ENCODE data around the gene BPTF. TPM values are rescaled to one million over a fixed set of nuclear protein-coding genes. Genes with fewer than 3 reads are reported as not detected.
"Not testable (repeated sequence)": the region's sequence is repeated elsewhere in the genome, so short reads cannot be mapped to it uniquely, and the experiment has no call there.

BPTF gene
- total RNA-seq, 2 experiments from 2014 or later = 58.1 to 61.9 TPM

DNA sequence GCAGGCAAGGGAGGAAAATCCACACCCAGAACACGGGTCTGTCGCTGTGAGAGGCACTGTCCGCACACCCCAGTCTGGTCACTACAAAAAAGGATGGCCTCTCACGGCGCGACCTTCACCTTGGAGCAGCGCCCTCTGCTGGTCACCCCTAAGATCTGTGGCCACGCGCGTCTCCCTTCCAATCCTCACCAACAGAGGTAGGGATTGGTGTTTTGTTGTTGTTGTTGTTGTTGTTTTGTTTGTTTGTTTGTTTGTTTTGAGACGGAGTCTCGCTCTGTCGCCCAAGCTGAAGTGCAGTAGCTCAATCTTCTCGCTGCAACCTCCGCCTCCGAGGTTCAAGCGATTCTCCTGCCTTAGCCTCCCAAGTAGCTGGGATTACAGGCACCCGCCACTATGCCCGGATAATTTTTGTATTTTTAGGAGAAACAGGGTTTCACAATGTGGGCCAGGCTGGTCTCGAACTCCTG lies 185.9 kb downstream of the BPTF start:
- Mint-ChIP-seq H3K4me3 (peak overlapping the region; percentile 60), H3K27ac (no peak overlapping the region), H3K27me3 (ENCODE audit: low read depth) (no peaks in the 10 kb centered on the region), H3K9me3 (no peaks in the 10 kb centered on the region), H3K36me3 (ENCODE audit: low read depth) (no peaks in the 10 kb centered on the region), H3K4me1 (ENCODE audit: low read depth) (peaks cover 5% of the 10 kb centered on the region)
- DNase-seq = peak; percentile 76
- CTCF ChIA-PET = interaction anchor here (0.7 to 3.1 kb wide), 8 partner anchors 9 to 238 kb away, joined by 3 to 18 read pairs (median 4); partner anchors contain the start of gene C17orf58
- intact Hi-C loops (cut with micrococcal nuclease) = loop anchor here (1.0 kb wide), 2 partner anchors 48 to 211 kb away; no protein-coding TSS in a partner anchor

DNA sequence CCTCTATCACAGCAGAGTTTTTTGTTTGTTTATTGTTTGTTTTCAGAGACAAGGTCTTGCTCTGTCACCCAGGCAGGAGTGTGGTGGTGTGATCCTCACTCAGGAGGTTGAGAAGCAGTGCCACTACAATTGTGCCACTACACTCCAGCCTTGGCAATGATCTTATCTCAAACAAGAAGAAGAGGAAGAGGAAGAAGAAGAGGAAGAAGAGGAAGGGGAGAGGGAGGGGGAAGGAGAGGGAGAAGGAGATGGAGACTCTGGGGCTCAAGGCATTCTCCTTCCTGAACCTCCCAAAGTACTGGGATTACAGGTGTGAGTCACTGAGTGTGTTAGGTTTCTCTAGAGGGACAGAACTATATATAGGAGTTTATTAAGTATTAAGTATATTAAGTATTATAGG lies 188.1 kb downstream of the BPTF start:
- intact Hi-C loops (cut with micrococcal nuclease) = no loop called here
- no peaks in the 10 kb centered on the region for H3K9me3 Mint-ChIP-seq
- no peak overlapping the region for H3K4me3 Mint-ChIP-seq
- CTCF ChIA-PET = no interaction called here
- DNase-seq = no peak
- H3K27me3 Mint-ChIP-seq (ENCODE audit: low read depth) = no peaks in the 10 kb centered on the region
- peaks cover 5% of the 10 kb centered on the region for H3K4me1 Mint-ChIP-seq (ENCODE audit: low read depth)
- no peak overlapping the region for H3K27ac Mint-ChIP-seq
- no peaks in the 10 kb centered on the region for H3K36me3 Mint-ChIP-seq (ENCODE audit: low read depth)

DNA sequence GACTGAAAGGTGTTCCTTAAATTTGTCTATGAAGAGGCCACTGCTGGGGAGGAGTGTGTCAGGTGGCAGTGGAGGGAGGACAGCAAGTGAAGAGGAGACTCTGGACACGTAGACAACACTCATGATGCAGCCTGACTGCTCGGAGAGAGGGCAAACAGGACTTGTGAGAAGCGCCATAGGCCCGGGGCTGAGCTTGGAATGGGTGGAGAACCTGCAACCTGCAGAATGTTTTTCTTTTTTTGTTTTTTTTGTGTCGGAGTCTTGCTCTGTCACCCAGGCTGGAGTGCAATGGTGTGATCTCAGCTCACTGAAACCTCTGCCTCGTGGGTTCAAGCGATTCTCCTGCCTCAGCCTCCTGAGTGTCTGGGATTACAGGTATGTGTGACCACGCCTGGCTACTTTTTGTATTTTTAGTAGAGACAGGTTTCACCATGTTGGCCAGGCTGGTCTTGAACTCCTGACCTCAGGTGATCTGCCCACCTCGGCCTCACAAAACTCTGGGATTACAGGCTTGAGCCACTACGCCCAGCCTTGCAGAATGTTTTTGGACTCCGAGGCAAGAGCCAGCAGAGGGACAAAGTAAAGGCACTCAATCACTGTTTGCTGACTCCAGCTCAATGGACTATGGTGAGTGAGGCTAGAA lies 189.9 kb downstream of the BPTF start:
- H3K4me1 Mint-ChIP-seq (ENCODE audit: low read depth) = peaks cover 11% of the 10 kb centered on the region
- peaks cover 2% of the 10 kb centered on the region for H3K27me3 Mint-ChIP-seq (ENCODE audit: low read depth)
- H3K4me3 Mint-ChIP-seq = no peak overlapping the region
- H3K36me3 Mint-ChIP-seq (ENCODE audit: low read depth) = peaks cover 3% of the 10 kb centered on the region
- no peak for DNase-seq
- H3K27ac Mint-ChIP-seq = no peak overlapping the region
- intact Hi-C loops (cut with micrococcal nuclease) = no loop called here
- no peaks in the 10 kb centered on the region for H3K9me3 Mint-ChIP-seq
- CTCF ChIA-PET = interaction anchor here (1.0 to 1.6 kb wide), 2 partner anchors 12 to 43 kb away, joined by 4 read pairs; no protein-coding TSS in a partner anchor

DNA sequence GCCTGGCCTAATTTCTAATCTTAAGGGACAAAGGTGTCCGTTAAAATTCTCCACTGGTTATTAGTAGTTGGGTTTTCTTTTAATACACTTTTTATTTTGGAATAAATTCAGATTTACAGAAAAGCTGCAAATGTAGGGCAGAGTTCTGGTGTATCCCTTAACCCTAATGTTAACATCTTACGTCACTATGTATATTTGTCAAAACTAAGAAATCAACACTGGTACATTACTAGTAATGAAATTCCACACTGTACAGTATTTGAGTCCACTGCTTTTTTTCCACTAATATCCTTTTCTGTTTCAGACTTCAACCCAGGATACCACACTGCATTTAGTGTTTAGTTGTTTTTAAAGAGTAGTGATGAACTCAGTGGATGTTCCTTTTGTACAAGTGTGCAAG lies 191.5 kb downstream of the BPTF start:
- no peak overlapping the region for H3K27ac Mint-ChIP-seq
- no peaks in the 10 kb centered on the region for H3K9me3 Mint-ChIP-seq
- CTCF ChIA-PET = no interaction called here
- H3K27me3 Mint-ChIP-seq (ENCODE audit: low read depth) = peaks cover 2% of the 10 kb centered on the region
- DNase-seq = no peak
- H3K4me1 Mint-ChIP-seq (ENCODE audit: low read depth) = peaks cover 11% of the 10 kb centered on the region
- peaks cover 3% of the 10 kb centered on the region for H3K36me3 Mint-ChIP-seq (ENCODE audit: low read depth)
- intact Hi-C loops (cut with micrococcal nuclease) = no loop called here
- no peak overlapping the region for H3K4me3 Mint-ChIP-seq

DNA sequence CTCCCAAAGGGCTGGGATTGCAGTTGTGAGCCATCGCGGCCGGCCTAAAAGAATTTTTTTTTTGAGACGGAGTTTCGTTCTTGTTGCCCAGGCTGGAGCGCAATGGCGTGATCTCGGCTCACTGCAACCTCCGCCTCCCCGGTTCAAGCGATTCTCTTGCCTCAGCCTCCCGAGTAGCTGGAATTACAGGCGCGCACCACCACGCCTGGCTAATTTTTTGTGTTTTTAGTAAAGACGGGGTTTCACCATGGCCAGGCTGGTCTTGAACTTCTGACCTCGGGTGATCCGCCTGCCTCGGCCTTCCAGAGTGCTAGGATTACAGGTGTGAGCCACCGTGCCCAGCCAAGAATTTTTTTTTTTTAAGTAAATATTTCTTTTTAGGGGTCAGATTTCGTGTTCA lies 193.2 kb downstream of the BPTF start:
- not testable (repeated sequence) for H3K36me3 Mint-ChIP-seq (ENCODE audit: low read depth); DNase-seq
- peaks cover 11% of the 10 kb centered on the region for H3K4me1 Mint-ChIP-seq (ENCODE audit: low read depth)

DNA sequence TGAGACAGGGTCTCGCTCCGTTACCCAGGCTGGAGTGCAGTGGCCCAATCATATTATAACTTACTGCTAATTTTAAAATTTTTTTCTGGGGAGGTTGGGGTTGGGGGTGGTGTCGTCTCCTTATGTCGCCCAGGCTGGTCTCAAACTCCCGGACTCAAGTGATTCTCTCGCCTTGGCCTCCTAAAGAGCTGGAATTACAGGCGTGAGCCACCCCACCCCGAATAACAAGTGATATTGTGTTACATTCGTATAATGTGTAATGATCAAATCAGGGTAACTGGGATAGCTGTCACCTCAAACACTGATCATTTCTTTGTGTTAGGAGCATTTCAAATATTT lies 194.0 kb downstream of the BPTF start:
- Mint-ChIP-seq H3K36me3 (ENCODE audit: low read depth) (peaks cover 3% of the 10 kb centered on the region), H3K27me3 (ENCODE audit: low read depth) (peaks cover 2% of the 10 kb centered on the region), H3K4me1 (ENCODE audit: low read depth) (peaks cover 11% of the 10 kb centered on the region), H3K27ac (peak overlapping the region; percentile 94), H3K4me3 (peak overlapping the region; percentile 77), H3K9me3 (no peaks in the 10 kb centered on the region)
- CTCF ChIA-PET = interaction anchor here (0.6 to 1.7 kb wide), 8 partner anchors 9 to 443 kb away, joined by 3 to 18 read pairs (median 4); partner anchors contain the start of genes C17orf58 and KPNA2
- no peak for DNase-seq
- intact Hi-C loops (cut with micrococcal nuclease) = no loop called here

More for the DNA sequence above, 193.2 kb downstream of the BPTF start:
- H3K27me3 Mint-ChIP-seq (ENCODE audit: low read depth); CTCF ChIA-PET; H3K27ac Mint-ChIP-seq; H3K4me3 Mint-ChIP-seq; intact Hi-C loops (cut with micrococcal nuclease); H3K9me3 Mint-ChIP-seq: not testable (repeated sequence)

DNA sequence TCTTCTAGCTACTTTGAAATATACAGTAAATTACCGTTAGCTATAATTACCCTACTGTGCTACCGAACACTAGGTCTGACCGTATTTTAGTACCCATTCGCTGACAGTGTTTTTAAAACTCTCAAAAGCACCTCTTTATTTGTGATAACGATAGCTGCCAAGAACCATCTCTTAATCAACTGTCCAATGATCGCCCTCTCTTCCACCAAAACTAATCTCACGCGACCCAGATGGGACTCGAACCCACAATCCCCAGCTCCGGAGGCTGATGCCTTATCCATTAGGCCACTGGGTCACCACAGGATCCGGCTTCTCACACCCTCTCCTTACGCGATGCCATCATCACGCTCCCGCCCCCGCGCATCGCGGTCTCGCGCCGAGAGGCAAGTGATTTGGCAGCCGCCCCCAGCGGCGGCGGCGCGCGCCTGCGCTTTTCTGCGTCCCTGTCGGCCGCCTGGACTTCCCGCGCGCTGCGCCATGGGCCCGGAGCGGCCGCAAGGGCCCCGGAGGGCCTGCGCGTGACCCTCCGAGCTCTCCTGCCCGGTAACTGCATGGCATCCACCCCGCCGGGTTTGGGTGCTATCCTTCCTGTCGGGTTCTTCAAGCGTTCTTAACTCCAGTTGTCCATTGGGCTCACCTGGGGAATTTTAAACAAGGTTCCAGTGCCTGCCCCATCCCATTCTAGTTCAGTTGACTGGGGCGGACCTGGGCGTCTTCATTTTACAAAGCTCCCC lies 194.5 kb downstream of the BPTF start:
- CTCF ChIA-PET = interaction anchor here (0.6 to 1.7 kb wide), 9 partner anchors 9 to 443 kb away, joined by 3 to 18 read pairs (median 3); partner anchors contain the start of genes C17orf58 and KPNA2
- peak; percentile 99 for DNase-seq
- peak overlapping the region; percentile 94 for H3K27ac Mint-ChIP-seq
- peaks cover 2% of the 10 kb centered on the region for H3K27me3 Mint-ChIP-seq (ENCODE audit: low read depth)
- intact Hi-C loops (cut with micrococcal nuclease) = loop anchor here (1.0 to 5.0 kb wide), 4 partner anchors 15 to 643 kb away; partner anchors contain the start of genes BPTF, KPNA2 and PITPNC1
- peaks cover 11% of the 10 kb centered on the region for H3K4me1 Mint-ChIP-seq (ENCODE audit: low read depth)
- peak overlapping the region; percentile 77 for H3K4me3 Mint-ChIP-seq
- H3K9me3 Mint-ChIP-seq = no peaks in the 10 kb centered on the region
- H3K36me3 Mint-ChIP-seq (ENCODE audit: low read depth) = peaks cover 3% of the 10 kb centered on the region

DNA sequence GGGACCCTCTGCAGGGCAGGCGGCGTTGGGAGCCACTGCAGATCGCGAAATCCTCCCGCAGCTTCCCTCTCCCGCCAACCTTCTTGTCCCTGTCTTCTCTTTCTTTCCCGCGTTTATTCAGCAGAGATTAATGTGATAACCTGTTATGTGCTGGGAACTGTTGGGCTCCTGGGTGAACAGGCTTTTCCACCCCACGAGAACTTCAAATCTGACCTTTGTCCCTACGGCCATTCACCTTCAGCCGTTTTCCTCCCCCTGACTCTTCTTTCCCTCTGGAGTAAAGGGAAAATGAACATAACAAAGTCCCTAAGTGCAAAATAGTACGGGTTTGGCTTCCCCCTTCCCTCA lies 195.1 kb downstream of the BPTF start:
- CTCF ChIA-PET = interaction anchor here (1.0 to 1.7 kb wide), 3 partner anchors 10 to 57 kb away, joined by 3 to 18 read pairs (median 4); partner anchors contain the start of gene KPNA2
- intact Hi-C loops (cut with micrococcal nuclease) = loop anchor here (1.0 to 5.0 kb wide), 4 partner anchors 15 to 643 kb away; partner anchors contain the start of genes BPTF, KPNA2 and PITPNC1
- DNase-seq = no peak
- H3K27me3 Mint-ChIP-seq (ENCODE audit: low read depth) = peaks cover 2% of the 10 kb centered on the region
- H3K4me3 Mint-ChIP-seq = peak overlapping the region; percentile 77
- H3K9me3 Mint-ChIP-seq = no peaks in the 10 kb centered on the region
- peaks cover 11% of the 10 kb centered on the region for H3K4me1 Mint-ChIP-seq (ENCODE audit: low read depth)
- H3K27ac Mint-ChIP-seq = peak overlapping the region; percentile 94
- H3K36me3 Mint-ChIP-seq (ENCODE audit: low read depth) = peaks cover 3% of the 10 kb centered on the region

DNA sequence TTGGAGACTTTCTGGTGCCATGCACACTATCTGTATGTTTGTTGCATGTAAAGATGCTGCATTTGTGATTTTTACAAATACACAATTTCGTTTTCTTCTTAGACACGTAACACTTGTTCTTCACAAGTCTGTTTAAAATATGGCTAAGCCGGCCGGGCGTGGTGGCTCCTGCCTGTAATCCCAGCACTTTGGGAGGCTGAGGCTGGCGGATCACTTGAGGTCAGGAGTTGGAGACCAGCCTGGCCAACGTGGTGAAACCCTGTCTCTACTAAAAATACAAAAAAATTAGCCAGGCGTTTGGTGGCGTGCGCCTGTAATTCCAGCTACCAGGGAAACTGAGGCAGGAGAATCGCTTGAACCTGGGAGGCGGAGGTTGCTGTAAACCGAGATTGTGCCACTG lies 195.5 kb downstream of the BPTF start:
- Mint-ChIP-seq H3K4me3 (peak overlapping the region; percentile 77), H3K4me1 (ENCODE audit: low read depth) (peaks cover 11% of the 10 kb centered on the region), H3K27ac (peak overlapping the region; percentile 94)
- not testable (repeated sequence) for H3K36me3 Mint-ChIP-seq (ENCODE audit: low read depth); H3K27me3 Mint-ChIP-seq (ENCODE audit: low read depth); H3K9me3 Mint-ChIP-seq; DNase-seq
- intact Hi-C loops (cut with micrococcal nuclease) = loop anchor here (1.0 to 5.0 kb wide), 4 partner anchors 15 to 643 kb away; partner anchors contain the start of genes BPTF, KPNA2 and PITPNC1
- CTCF ChIA-PET = interaction anchor here (0.6 to 1.7 kb wide), 3 partner anchors 10 to 594 kb away, joined by 3 to 18 read pairs (median 3); no protein-coding TSS in a partner anchor

DNA sequence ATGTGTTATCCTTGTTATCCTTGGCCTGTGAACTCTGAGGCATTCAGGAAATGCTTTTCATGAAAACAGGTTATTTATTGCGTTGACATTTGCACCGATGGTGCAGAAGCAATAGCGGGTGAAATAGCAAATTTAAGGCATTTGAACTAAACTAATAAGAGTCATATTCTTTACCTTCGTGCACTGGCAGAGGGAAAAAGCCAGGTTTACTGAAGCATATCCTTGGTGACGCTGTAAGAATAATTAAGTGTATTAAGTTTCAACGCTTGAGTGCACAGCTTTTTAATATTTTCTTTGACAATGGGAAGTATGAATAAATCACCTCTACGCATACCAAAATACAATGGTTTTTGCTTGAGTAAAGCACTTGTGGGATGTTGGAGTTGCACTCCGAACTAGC lies 196.7 kb downstream of the BPTF start:
- Mint-ChIP-seq H3K4me1 (ENCODE audit: low read depth) (peaks cover 11% of the 10 kb centered on the region), H3K4me3 (no peak overlapping the region), H3K9me3 (no peaks in the 10 kb centered on the region), H3K27ac (no peak overlapping the region), H3K27me3 (ENCODE audit: low read depth) (peaks cover 2% of the 10 kb centered on the region), H3K36me3 (ENCODE audit: low read depth) (peaks cover 3% of the 10 kb centered on the region)
- DNase-seq = no peak
- intact Hi-C loops (cut with micrococcal nuclease) = loop anchor here (5.0 kb wide), 1 partner anchor 645 kb away; the partner anchor contains the start of gene PITPNC1
- CTCF ChIA-PET = interaction anchor here (0.9 to 1.2 kb wide), 3 partner anchors 27 to 62 kb away, joined by 3 read pairs; no protein-coding TSS in a partner anchor

DNA sequence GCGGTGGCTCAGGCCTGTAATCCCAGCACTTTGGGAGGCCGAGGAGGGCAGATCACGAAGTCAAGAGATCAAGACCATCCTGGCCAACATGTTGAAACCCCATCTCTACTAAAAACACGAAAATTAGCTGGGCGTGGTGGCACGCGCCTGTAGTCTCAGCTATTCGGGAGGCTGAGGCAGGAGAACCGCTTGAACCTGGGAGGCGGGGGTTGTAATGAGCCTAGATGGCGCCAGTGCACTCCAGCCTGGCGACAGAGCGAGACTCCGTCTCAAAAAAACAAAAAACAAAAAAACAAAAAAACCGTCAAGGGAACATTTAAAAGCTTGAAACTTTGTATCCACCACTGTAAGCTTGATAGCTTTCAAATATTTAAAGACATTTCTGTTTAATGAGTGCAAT lies 197.2 kb downstream of the BPTF start:
- not testable (repeated sequence) for DNase-seq; H3K36me3 Mint-ChIP-seq (ENCODE audit: low read depth); H3K27me3 Mint-ChIP-seq (ENCODE audit: low read depth); H3K27ac Mint-ChIP-seq; H3K9me3 Mint-ChIP-seq; H3K4me3 Mint-ChIP-seq
- intact Hi-C loops (cut with micrococcal nuclease) = loop anchor here (5.0 kb wide), 1 partner anchor 645 kb away; the partner anchor contains the start of gene PITPNC1
- CTCF ChIA-PET = interaction anchor here (0.9 to 1.2 kb wide), 2 partner anchors 28 to 61 kb away, joined by 3 read pairs; no protein-coding TSS in a partner anchor
- peaks cover 11% of the 10 kb centered on the region for H3K4me1 Mint-ChIP-seq (ENCODE audit: low read depth)
